Measurements from ENCODE around the gene PXN.

The PXN gene

DNA sequence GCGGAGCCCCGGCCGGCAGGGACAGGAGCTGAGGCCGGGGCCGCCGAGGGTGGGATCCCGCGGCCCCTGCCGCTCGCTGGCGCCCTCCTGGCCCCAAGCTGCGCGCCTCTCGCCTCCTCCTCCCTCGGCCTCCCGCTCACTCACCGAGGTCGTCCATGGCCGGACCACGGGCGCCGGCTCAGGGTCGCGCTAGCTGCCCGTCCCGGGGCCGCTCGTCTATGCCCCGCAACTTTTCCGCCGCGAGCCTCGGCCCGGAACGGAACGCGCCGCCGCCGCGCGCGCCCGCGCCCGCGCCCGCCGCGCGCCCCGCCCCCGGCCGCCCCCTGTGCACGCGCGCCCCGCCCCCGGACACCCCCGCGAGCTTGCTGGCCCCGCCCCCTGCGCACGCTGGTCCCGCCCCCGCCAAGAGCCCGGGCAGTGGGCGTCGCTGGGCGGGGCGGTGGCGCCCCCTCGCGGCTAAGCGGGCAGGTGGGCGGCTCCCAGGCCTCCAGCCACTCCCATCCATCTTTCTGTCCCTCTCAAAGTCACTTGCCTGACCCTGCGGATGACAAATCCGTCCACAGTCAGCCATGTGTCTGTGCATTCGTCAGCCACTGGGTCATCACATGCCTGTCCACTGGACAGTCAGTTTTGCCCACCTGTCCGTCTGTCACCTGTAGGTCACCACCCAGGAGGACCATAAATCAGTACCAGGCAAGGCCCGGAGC is at the start of gene PXN:
Gene PXN, minus strand, starts transcription at position 258 of the 707 bp plus-strand sequence. Its CDS starts 101 bp downstream, at position 157.
- peak; percentile 91 to 93 for DNase-seq

- DNase-seq, result no peak
Measured at GRCh38 chr12:120314220-120314619, 48.7 kb upstream of the PXN start.

GRCh38 chr12:120301962-120302815 is 36.7 kb upstream of the PXN start, which contains the start of gene SIRT4:
Gene SIRT4, plus strand, starts transcription at chr12:120302321. Its CDS starts 1,241 bp downstream, at chr12:120303562.
- DNase-seq, result peak; percentile 88 to 92

GRCh38 chr12:120292661-120293531 is 27.4 kb upstream of the PXN start, which contains the start of gene RNU4-1:
Gene RNU4-1, minus strand, starts transcription at chr12:120293237.
- peak; percentile 72 to 80 for DNase-seq

GRCh38 chr12:120292411-120292660 is 26.8 kb upstream of the PXN start:
- no peak for DNase-seq

DNA sequence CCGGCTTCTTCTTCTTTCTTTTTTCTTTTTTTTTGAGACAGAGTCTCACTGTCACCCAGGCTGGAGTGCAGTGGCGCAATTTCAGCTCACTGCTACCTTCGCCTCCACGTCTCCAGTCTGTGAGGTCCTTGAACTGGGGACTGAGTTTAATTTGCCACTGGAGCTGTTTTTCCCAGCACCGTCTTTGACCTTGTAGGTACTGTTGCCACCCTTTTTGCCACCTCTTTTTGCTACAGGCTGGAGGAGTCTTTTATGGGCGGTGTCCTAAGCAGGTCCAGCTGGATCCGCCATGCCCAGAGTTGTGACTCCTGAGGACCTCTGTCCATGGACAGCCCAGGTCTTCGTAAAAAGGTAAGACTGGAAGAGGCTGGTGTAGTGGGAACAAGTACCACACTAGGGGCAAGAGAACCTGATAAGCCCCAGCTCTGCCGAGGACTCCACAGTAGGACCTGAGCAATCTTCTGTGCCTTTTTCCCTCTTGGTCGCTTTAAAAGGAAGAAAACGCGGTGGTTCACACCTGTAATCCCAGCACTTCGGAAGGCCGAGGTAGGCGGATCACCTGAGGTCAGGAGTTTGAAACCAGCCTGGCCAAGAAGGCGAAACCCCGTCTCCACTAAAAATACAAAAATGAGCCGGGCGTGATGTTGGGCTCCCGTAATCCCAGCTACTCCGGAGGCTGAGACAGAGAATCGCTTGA is 25.2 kb upstream of the PXN start:
- peak; percentile 46 to 58 for DNase-seq

DNA sequence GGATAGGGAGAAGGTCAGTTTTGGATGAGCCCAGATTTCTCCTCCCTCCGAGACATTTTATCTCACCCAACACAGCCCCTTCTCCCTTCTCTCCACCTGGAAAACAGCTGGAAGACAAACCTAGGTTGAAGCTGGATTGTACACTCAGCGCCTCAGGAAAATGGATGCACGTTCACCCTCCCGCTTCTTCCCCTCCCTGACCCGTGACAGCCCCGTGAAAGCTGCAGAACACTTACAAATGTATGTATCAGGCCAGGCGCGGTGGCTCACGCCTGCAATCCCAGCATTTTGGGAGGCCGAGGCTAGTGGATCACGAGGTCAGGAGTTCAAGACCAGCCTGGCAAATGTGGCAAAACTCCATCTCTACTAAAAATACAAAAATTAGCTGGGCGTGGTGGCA is 22.0 kb upstream of the PXN start:
- DNase-seq, result no peak

- no peak for DNase-seq
Measured at GRCh38 chr12:120286768-120287490, 21.4 kb upstream of the PXN start.

- no peak for DNase-seq
Measured at GRCh38 chr12:120284381-120284780, 18.9 kb upstream of the PXN start.

- DNase-seq, result no peak
Measured at GRCh38 chr12:120283318-120283717, 17.8 kb upstream of the PXN start.

GRCh38 chr12:120278137-120279069 is 12.9 kb upstream of the PXN start:
- no peak for DNase-seq

DNA sequence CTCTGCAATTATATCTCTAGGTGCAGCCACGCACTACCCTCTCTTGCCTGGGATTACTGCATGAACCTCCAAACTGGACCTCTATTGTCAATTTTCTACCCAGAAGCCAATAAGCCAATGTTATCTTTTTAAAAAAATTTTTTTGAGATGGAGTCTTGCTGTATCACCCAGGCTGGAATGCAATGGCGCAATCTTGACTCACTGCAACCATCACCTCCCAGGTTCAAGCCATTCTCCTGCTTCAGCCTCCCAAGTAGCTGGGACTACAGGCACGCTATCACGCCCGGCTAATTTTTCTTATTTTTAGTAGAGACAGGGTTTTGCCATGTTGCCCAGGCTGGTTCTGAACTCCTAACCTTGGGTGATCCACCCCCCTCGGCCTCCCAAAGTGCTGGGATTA is 11.2 kb upstream of the PXN start:
- no peak for DNase-seq

- DNase-seq, result no peak
Measured at GRCh38 chr12:120267736-120268135, 2.2 kb upstream of the PXN start.

DNA sequence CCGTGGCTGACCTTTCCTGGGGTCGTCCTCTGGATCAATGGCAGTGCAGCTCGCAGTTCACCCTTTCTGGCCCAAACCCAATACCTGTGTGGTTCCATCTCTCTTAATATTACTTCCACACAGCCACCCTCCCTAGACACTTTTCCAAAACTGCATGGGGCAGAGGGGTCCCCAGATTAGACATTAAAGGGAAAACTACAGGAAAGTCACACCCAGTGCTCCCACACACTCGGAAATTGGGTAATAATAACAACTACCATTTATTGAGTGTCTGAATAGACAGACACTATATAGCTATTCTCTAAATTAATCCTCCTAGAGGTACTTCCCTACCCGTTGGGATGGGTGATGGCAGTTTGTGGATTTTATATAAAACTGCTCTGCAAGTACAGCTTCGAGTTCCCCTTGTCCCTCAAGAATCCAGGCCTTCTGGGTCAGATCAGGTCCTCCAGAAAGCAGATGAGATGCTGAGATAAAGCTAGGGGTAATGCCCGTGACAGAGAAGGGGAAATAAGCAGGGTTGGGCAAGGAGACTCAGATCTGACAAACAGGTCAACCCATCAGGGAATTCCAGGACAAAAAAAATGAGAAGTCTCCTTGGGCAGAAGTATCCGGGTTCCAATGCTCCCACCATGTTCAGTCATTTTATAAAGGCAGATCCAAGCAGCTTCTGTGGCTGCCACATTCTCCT is 795 bp upstream of the PXN start:
- no peak for DNase-seq

GRCh38 chr12:120264904-120265472 is 542 bp downstream of the PXN start:
- DNase-seq, result no peak

DNA sequence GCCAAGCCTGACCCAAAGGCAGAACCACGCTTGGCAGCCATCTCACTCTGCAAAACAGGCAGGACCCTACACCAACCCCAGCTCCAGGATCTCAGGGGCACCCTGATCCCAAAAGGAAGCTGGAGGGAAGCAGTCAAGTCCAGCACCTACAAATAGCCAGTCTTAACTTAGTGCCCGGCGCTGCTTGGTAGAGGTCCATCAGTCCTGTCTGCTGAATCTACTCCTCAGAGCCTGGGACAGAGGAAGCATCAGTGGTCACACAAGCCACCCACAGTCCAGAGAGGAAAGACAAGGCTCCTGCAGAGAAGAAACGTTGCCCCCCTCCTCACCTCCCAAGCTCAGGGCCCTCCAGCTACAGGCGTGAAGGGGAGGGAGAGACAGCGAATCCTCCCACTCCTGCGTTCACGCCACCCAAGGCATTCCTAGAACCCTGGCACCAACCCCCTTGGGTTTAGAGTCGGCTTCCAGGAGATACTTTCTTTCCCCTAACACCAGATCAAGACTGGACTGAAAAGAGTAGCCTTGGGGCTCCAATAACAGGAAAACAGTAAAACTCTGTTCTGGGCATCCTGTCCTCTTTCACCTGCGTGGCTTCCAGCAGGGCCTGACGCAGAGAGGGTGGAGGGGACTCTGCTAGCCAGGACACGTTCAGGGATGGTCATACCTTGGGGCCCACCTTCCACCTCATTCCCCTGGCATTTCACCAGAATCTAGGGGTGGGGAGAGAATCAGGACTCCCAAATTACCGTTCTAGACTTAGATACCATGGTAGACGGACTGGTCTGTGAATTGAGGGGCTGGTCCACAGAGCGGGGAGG is 1.2 kb downstream of the PXN start:
- DNase-seq, result no peak

DNA sequence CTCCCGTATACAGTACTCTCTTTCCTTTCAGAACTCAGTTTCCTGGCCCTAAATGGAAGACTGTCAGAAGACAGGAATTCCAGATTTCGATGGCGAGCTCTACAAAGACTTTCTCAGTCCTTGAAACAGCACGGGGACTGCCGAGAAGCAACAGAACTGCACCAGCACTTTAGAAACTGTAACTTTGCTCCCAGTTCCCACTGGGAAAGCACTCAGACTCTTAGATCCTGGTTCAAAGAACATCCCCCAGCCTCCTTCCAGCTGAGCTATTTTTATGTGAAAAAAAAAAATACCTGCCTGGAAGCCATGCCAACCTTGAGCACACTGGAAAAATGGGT is 1.8 kb downstream of the PXN start:
- no peak for DNase-seq

GRCh38 chr12:120262852-120263747 is 2.4 kb downstream of the PXN start:
- DNase-seq, result no peak

Data from stimulated activated CD4-positive, alpha-beta T cell treated with anti-CD3 and anti-CD28 coated beads, Interleukin-2, amount 100 ng/mL, for 24 hours (primary cell).